ENCODE measurements around the gene A3GALT2. TPM values are rescaled to one million over a fixed set of nuclear protein-coding genes. Genes with fewer than 3 reads are reported as not detected.

The A3GALT2 gene
- total and polyA plus RNA-seq, 2 donors, result not detected

DNA sequence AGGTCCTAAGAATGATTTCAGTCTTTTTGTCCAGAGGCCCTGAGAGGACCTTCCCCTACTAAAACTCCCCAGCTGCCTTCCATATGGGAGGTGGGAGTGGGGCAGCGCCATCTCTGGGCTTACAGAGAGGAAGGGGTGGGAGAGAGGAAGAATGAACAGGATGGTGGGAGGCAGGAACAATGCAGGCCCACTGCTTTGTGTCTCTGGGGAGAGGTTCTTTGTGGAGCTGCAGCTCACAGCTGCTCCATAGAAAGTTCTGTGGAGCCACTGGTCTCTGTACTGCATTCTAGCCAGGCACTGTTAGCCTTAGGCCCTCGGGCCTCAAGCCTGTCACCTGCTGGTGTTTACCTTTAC is 43.6 kb upstream of the A3GALT2 start:
- Histone ChIP-seq H3K4me3 (ENCODE audit: low read length in 2 of 2) (no peak overlapping the region), H3K36me3 (ENCODE audit: control insufficient read depth in 2 of 2, insufficient read depth in 2 of 2, low read length in 1 of 2) (no peaks in the 10 kb centered on the region), H3K4me1 (ENCODE audit: control insufficient read depth in 2 of 2, insufficient read depth in 2 of 2, low read length in 2 of 2) (peaks cover 2 to 48% of the 10 kb centered on the region in 2 donors), H3K9me3 (ENCODE audit: control insufficient read depth in 2 of 2, insufficient read depth in 1 of 2, low read length in 1 of 2) (no peaks in the 10 kb centered on the region), H3K27ac (ENCODE audit: low read depth in 1 of 2, low read length in 1 of 2) (peak overlapping the region in 1 of 2 donors; percentile 74), H3K27me3 (ENCODE audit: control insufficient read depth in 2 of 2, insufficient read depth in 1 of 2, low read length in 1 of 2) (no peaks in the 10 kb centered on the region)
- WGBS, result 88% methylated on average over 2 of the region's 2 CpGs
- DNase-seq (ENCODE audit: low read depth in 6 of 9, low spot score in 9 of 9), result no peak

DNA sequence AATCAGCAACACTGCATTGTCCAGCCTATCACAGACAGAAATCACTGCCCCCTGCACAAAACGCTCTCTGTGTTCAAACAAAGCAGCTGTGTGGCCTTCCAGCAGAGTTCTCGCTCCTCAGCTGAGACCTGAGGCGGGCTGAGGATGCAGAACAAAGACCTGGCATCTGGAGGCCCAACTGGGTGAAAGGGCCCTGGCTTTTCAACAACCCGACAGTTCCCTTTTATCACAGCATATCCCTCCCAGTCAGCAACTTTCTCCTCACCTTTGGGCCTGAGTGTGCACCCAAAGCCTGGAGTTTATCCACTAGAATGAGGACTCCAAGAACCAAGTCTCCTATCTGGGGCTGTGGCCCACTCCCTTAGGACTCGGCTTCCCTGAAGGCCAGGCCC is 42.6 kb upstream of the A3GALT2 start:
- peak overlapping the region; percentile 26 to 82 for H3K27ac ChIP-seq (ENCODE audit: low read depth in 1 of 2, low read length in 1 of 2)
- H3K36me3 ChIP-seq (ENCODE audit: control insufficient read depth in 2 of 2, insufficient read depth in 2 of 2, low read length in 1 of 2), result no peaks in the 10 kb centered on the region
- H3K4me3 ChIP-seq (ENCODE audit: low read length in 2 of 2), result no peak overlapping the region
- peaks cover 2 to 48% of the 10 kb centered on the region in 2 donors for H3K4me1 ChIP-seq (ENCODE audit: control insufficient read depth in 2 of 2, insufficient read depth in 2 of 2, low read length in 2 of 2)
- H3K27me3 ChIP-seq (ENCODE audit: control insufficient read depth in 2 of 2, insufficient read depth in 1 of 2, low read length in 1 of 2), result no peaks in the 10 kb centered on the region
- no peaks in the 10 kb centered on the region for H3K9me3 ChIP-seq (ENCODE audit: control insufficient read depth in 2 of 2, insufficient read depth in 1 of 2, low read length in 1 of 2)
- no peak for DNase-seq (ENCODE audit: low read depth in 6 of 9, low spot score in 9 of 9)
- WGBS, result 83% methylated on average over 5 of the region's 5 CpGs

DNA sequence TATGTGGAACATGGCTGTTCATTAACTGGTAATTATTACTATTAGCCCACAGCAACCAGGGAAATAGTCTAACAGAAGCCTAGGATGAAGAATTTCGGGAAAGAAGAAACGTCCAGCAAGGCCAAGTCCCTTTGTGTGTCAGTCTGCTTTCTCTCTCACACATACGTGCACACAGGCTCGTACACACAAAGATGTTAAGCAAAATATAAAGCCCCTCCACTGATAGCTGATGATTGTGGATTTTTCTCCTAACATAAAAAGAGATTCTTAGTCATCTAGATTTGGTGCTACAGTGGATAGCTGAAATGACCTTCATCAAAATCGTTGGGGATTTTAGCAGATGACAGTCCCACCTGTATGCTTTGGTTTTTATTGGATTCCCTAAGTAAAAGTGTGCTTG is 42.1 kb upstream of the A3GALT2 start:
- 92% methylated on average over 5 of the region's 5 CpGs for WGBS
- H3K27ac ChIP-seq (ENCODE audit: low read depth in 1 of 2, low read length in 1 of 2), result peak overlapping the region in 1 of 2 donors; percentile 82
- H3K36me3 ChIP-seq (ENCODE audit: control insufficient read depth in 2 of 2, insufficient read depth in 2 of 2, low read length in 1 of 2), result no peaks in the 10 kb centered on the region
- no peak overlapping the region for H3K4me3 ChIP-seq (ENCODE audit: low read length in 2 of 2)
- no peaks in the 10 kb centered on the region for H3K27me3 ChIP-seq (ENCODE audit: control insufficient read depth in 2 of 2, insufficient read depth in 1 of 2, low read length in 1 of 2)
- H3K9me3 ChIP-seq (ENCODE audit: control insufficient read depth in 2 of 2, insufficient read depth in 1 of 2, low read length in 1 of 2), result no peaks in the 10 kb centered on the region
- no peak for DNase-seq (ENCODE audit: low read depth in 6 of 9, low spot score in 9 of 9)
- H3K4me1 ChIP-seq (ENCODE audit: control insufficient read depth in 2 of 2, insufficient read depth in 2 of 2, low read length in 2 of 2), result peaks cover 2 to 48% of the 10 kb centered on the region in 2 donors

DNA sequence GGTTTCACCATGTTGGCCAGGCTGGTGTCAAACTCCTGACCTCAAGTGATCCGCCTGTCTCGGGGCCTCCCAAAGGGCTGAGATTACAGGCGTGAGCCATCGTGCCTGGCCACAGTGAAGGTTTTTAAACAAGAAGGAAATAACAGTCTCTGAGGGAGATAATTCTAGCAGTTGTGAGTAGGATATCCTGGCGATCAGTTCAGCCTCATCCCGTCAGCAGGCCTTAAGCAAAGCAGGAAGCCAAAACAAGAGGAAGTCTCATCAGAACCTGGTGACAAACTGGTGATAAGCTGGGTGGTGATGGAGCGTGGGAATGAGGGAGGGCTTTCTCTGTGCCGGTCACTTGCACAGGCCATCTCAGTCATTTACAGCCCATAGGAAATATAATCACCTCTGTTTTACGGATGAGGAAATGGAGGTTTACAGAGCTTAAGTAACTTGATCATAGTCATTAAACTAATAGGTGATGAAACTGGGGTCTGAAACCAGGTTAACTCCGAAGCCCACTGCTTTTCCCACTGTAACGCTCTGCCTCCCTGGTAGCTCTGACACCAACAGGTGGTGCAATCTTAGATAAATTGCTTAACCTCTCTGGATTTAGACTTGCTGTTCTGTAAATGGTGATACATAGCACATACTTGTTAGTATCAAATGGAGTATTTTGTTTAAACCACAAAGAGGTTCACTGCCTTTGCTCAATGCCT is 40.8 kb upstream of the A3GALT2 start:
- no peak overlapping the region for H3K4me3 ChIP-seq (ENCODE audit: low read length in 2 of 2)
- H3K27ac ChIP-seq (ENCODE audit: low read depth in 1 of 2, low read length in 1 of 2), result peak overlapping the region in 1 of 2 donors; percentile 21
- DNase-seq (ENCODE audit: low read depth in 6 of 9, low spot score in 9 of 9), result no peak
- H3K27me3 ChIP-seq (ENCODE audit: control insufficient read depth in 2 of 2, insufficient read depth in 1 of 2, low read length in 1 of 2), result no peaks in the 10 kb centered on the region
- H3K9me3 ChIP-seq (ENCODE audit: control insufficient read depth in 2 of 2, insufficient read depth in 1 of 2, low read length in 1 of 2), result no peaks in the 10 kb centered on the region
- 64% methylated on average over 11 of the region's 11 CpGs for WGBS
- no peaks in the 10 kb centered on the region for H3K36me3 ChIP-seq (ENCODE audit: control insufficient read depth in 2 of 2, insufficient read depth in 2 of 2, low read length in 1 of 2)
- H3K4me1 ChIP-seq (ENCODE audit: control insufficient read depth in 2 of 2, insufficient read depth in 2 of 2, low read length in 2 of 2), result peaks cover 2 to 45% of the 10 kb centered on the region in 2 donors

DNA sequence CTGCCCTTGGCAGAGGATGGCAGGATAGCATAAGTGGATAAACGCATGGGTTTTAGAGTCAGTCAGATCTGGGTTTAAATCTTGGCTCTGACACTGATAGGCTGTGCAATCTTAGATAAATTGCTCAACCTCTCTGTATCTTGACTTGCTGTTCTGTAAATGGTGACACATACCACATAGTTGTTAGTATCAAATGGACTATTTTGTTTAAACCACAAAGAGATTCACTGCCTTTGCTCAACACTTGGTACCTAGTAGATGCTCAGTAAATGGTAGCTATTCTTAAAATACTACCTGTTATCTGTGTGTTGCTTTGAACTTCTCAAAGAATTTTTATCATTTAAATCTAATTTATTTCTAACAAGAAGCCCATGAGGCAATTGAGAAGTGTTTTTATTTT is 39.5 kb upstream of the A3GALT2 start:
- Histone ChIP-seq H3K27ac (ENCODE audit: low read depth in 1 of 2, low read length in 1 of 2) (no peak overlapping the region), H3K4me1 (ENCODE audit: control insufficient read depth in 2 of 2, insufficient read depth in 2 of 2, low read length in 2 of 2) (peaks cover 5 to 45% of the 10 kb centered on the region in 2 donors), H3K4me3 (ENCODE audit: low read length in 2 of 2) (no peak overlapping the region), H3K9me3 (ENCODE audit: control insufficient read depth in 2 of 2, insufficient read depth in 1 of 2, low read length in 1 of 2) (no peaks in the 10 kb centered on the region), H3K36me3 (ENCODE audit: control insufficient read depth in 2 of 2, insufficient read depth in 2 of 2, low read length in 1 of 2) (no peaks in the 10 kb centered on the region), H3K27me3 (ENCODE audit: control insufficient read depth in 2 of 2, insufficient read depth in 1 of 2, low read length in 1 of 2) (no peaks in the 10 kb centered on the region)
- DNase-seq (ENCODE audit: low read depth in 6 of 9, low spot score in 9 of 9), result no peak
- 98% methylated on average over 1 of the region's 1 CpG for WGBS

DNA sequence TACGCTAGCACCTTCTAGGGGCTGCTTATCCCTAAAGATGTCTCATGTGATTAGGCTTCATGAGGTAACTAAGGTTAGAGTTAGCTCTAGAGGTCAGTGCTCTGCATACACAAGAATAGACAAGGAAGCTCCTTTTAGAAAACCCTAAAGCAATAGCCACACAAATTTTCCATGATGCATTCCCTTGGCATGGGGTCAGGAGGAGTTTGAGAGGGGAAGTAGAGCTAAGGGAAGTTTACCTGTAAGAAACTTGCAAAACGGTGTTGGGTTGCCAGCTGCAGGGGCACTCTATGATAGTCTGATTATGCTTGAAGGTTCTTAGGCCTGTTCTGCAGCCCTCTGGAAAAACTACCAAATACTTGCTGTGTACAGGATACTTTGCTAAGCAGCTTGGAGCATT is 39.0 kb upstream of the A3GALT2 start:
- Histone ChIP-seq H3K27me3 (ENCODE audit: control insufficient read depth in 2 of 2, insufficient read depth in 1 of 2, low read length in 1 of 2) (no peaks in the 10 kb centered on the region), H3K4me3 (ENCODE audit: low read length in 2 of 2) (no peak overlapping the region), H3K4me1 (ENCODE audit: control insufficient read depth in 2 of 2, insufficient read depth in 2 of 2, low read length in 2 of 2) (peaks cover 9 to 45% of the 10 kb centered on the region in 2 donors), H3K36me3 (ENCODE audit: control insufficient read depth in 2 of 2, insufficient read depth in 2 of 2, low read length in 1 of 2) (no peaks in the 10 kb centered on the region), H3K27ac (ENCODE audit: low read depth in 1 of 2, low read length in 1 of 2) (no peak overlapping the region), H3K9me3 (ENCODE audit: control insufficient read depth in 2 of 2, insufficient read depth in 1 of 2, low read length in 1 of 2) (no peaks in the 10 kb centered on the region)
- WGBS, result 94% methylated on average over 2 of the region's 2 CpGs
- no peak for DNase-seq (ENCODE audit: low read depth in 6 of 9, low spot score in 9 of 9)

DNA sequence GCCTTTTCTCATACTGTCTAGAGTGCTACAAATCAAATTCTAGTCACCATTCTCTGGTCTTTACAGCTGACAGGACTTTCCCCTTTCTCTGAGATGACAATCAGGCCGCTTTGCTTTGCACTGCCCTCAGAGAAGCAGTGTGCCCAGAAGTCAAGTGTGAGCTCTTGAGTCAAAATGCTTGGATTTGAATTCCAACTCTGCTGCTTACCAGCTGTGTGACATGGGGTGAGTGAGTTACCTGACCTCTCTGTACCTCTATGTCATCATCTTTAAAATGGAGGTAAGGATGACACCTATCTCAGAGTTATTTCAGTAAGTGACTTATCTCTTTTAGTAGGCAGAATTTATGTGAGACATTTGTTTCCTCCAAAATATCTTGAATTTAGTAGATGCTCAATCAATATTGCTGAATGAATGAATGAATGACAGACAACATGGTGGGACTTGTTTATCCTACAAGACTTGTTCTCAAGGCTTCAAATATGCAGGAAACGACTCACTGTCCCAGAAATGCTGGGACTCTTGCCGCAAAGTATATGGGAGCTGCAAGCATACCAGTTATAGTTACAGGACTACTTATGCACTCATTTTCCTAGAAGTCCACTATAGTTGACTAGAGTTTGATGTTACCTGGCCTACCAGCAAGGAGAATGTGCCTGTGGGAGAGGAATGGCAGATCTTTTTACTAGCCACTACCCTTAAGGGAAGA is 38.1 kb upstream of the A3GALT2 start:
- DNase-seq (ENCODE audit: low read depth in 6 of 9, low spot score in 9 of 9), result no peak
- no peaks in the 10 kb centered on the region for H3K9me3 ChIP-seq (ENCODE audit: control insufficient read depth in 2 of 2, insufficient read depth in 1 of 2, low read length in 1 of 2)
- H3K27ac ChIP-seq (ENCODE audit: low read depth in 1 of 2, low read length in 1 of 2), result no peak overlapping the region
- no peaks in the 10 kb centered on the region for H3K27me3 ChIP-seq (ENCODE audit: control insufficient read depth in 2 of 2, insufficient read depth in 1 of 2, low read length in 1 of 2)
- no peak overlapping the region for H3K4me3 ChIP-seq (ENCODE audit: low read length in 2 of 2)
- no peaks in the 10 kb centered on the region for H3K36me3 ChIP-seq (ENCODE audit: control insufficient read depth in 2 of 2, insufficient read depth in 2 of 2, low read length in 1 of 2)
- H3K4me1 ChIP-seq (ENCODE audit: control insufficient read depth in 2 of 2, insufficient read depth in 2 of 2, low read length in 2 of 2), result peaks cover 15 to 45% of the 10 kb centered on the region in 2 donors
- 95% methylated on average over 3 of the region's 3 CpGs for WGBS

DNA sequence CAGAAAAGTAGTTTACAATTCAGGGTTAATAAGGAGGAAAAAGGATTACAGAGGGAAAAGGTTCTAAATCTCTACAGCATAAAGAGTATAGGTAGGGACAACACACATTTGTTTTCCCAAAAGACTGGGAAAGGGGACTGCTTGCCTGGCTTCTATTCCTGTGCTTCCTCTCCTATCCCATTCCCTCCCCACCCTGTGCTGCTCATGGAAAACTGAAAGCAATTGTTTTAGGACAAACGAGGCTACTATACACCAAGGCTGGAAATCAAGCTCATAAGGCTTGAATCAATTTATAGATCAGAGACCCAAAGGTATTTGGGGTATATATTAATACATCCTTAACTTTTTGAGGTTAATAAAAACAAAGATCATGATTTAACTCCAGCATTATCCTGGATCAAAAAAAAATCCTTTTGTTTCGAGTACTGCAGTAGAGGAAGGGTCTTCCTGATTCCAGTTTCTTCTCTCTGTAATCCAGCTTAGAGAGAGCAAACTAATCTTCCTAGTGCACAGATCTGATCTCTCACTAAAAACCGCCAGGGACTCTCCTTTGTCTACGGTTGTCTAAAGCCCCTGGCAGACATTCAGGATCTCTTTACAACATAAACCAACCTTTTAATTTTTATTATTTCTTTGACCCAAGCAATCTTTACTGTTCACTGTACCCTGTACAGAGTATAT is 37.4 kb upstream of the A3GALT2 start:
- Histone ChIP-seq H3K27me3 (ENCODE audit: control insufficient read depth in 2 of 2, insufficient read depth in 1 of 2, low read length in 1 of 2) (no peaks in the 10 kb centered on the region), H3K36me3 (ENCODE audit: control insufficient read depth in 2 of 2, insufficient read depth in 2 of 2, low read length in 1 of 2) (no peaks in the 10 kb centered on the region)
- 91% methylated on average over 4 of the region's 4 CpGs for WGBS

DNA sequence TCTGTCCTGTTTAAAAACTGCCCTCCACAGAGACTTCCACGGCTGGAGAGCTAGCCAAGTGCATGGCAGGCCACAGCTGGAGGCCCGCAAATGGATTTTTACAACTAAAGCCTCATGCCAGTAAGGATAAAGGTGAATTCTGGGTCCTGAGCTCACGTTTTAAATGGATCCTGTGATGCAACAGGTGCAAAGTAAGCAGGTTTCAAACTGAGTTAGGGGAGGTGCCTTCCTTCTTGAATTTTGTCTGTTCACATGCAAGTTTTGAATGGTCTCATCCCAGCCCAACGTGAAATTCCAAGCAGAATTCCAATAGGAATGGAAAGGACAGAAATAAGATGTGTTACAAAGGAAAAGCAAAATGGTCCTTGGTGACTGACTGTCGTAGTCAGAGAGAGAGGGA is 36.2 kb upstream of the A3GALT2 start:
- Histone ChIP-seq H3K27me3 (ENCODE audit: control insufficient read depth in 2 of 2, insufficient read depth in 1 of 2, low read length in 1 of 2) (no peaks in the 10 kb centered on the region), H3K4me1 (ENCODE audit: control insufficient read depth in 2 of 2, insufficient read depth in 2 of 2, low read length in 2 of 2) (peaks cover 14 to 34% of the 10 kb centered on the region in 2 donors), H3K9me3 (ENCODE audit: control insufficient read depth in 2 of 2, insufficient read depth in 1 of 2, low read length in 1 of 2) (no peaks in the 10 kb centered on the region), H3K27ac (ENCODE audit: low read depth in 1 of 2, low read length in 1 of 2) (no peak overlapping the region), H3K4me3 (ENCODE audit: low read length in 2 of 2) (no peak overlapping the region), H3K36me3 (ENCODE audit: control insufficient read depth in 2 of 2, insufficient read depth in 2 of 2, low read length in 1 of 2) (no peaks in the 10 kb centered on the region)
- DNase-seq (ENCODE audit: low read depth in 6 of 9, low spot score in 9 of 9), result no peak
- 95% methylated on average over 5 of the region's 5 CpGs for WGBS

More for the DNA sequence above, 37.4 kb upstream of the A3GALT2 start:
- no peak for DNase-seq (ENCODE audit: low read depth in 6 of 9, low spot score in 9 of 9)
- H3K27ac ChIP-seq (ENCODE audit: low read depth in 1 of 2, low read length in 1 of 2), result no peak overlapping the region
- H3K9me3 ChIP-seq (ENCODE audit: control insufficient read depth in 2 of 2, insufficient read depth in 1 of 2, low read length in 1 of 2), result no peaks in the 10 kb centered on the region
- peaks cover 14 to 45% of the 10 kb centered on the region in 2 donors for H3K4me1 ChIP-seq (ENCODE audit: control insufficient read depth in 2 of 2, insufficient read depth in 2 of 2, low read length in 2 of 2)
- no peak overlapping the region for H3K4me3 ChIP-seq (ENCODE audit: low read length in 2 of 2)

Measured in thymus (tissue), 11 donors.